ENCODE data around the gene ETHE1. TPM values are rescaled to one million over a fixed set of nuclear protein-coding genes. Genes with fewer than 3 reads are reported as not detected.

ETHE1 gene
- total RNA-seq, 1 experiment from 2014 or later, result 8.8 TPM

GRCh38 chr19:43486412-43486811 lies 40.6 kb downstream of the ETHE1 start:
- no peaks in the 10 kb centered on the region for H3K9me3 ChIP-seq (ENCODE audit: low read depth, low read length, poor library complexity, severe bottlenecking)
- CTCF ChIA-PET, result no interaction called here
- intact Hi-C loops (cut with micrococcal nuclease; ENCODE audit: unreplicated experiment), result no loop called here
- BruUV-seq (replicated peaks), result no TSS peak
- TF ChIP-seq EZH2 (IDR thresholded peaks at IDR 0.05; ENCODE audit: borderline replicate concordance, low read depth, low read length, poor library complexity, severe bottlenecking) (no peak), CTCF (conservative IDR thresholded peaks at IDR 0.05; ENCODE audit: low read depth, low read length) (no peak)
- H3K36me3 ChIP-seq (ENCODE audit: insufficient read depth, low read length, poor library complexity, severe bottlenecking), result no peaks in the 10 kb centered on the region
- POLR2A ChIA-PET (ENCODE audit: low non-redundant PET), result no interaction called here
- H3K27ac ChIP-seq (ENCODE audit: low read depth, low read length, poor library complexity, severe bottlenecking), result no peak overlapping the region
- H3K4me3 ChIP-seq (ENCODE audit: low read depth, low read length, poor library complexity, severe bottlenecking), result no peak overlapping the region
- no peak for DNase-seq (ENCODE audit: low spot score)
- no peaks in the 10 kb centered on the region for H3K27me3 ChIP-seq (replicated peaks; ENCODE audit: insufficient read depth, low read depth, low read length, poor library complexity)
- no peaks in the 10 kb centered on the region for H3K4me1 ChIP-seq (ENCODE audit: insufficient read depth, low read length, poor library complexity, severe bottlenecking)

GRCh38 chr19:43485951-43486350 lies 41.0 kb downstream of the ETHE1 start:
- Histone ChIP-seq H3K36me3 (ENCODE audit: insufficient read depth, low read length, poor library complexity, severe bottlenecking) (no peaks in the 10 kb centered on the region), H3K4me1 (ENCODE audit: insufficient read depth, low read length, poor library complexity, severe bottlenecking) (no peaks in the 10 kb centered on the region), H3K27ac (ENCODE audit: low read depth, low read length, poor library complexity, severe bottlenecking) (no peak overlapping the region), H3K27me3 (replicated peaks; ENCODE audit: insufficient read depth, low read depth, low read length, poor library complexity) (no peaks in the 10 kb centered on the region), H3K9me3 (ENCODE audit: low read depth, low read length, poor library complexity, severe bottlenecking) (no peaks in the 10 kb centered on the region), H3K4me3 (ENCODE audit: low read depth, low read length, poor library complexity, severe bottlenecking) (no peak overlapping the region)
- intact Hi-C loops (cut with micrococcal nuclease; ENCODE audit: unreplicated experiment), result no loop called here
- POLR2A ChIA-PET (ENCODE audit: low non-redundant PET), result no interaction called here
- CTCF ChIA-PET, result no interaction called here
- DNase-seq (ENCODE audit: low spot score), result no peak
- TF ChIP-seq EZH2 (IDR thresholded peaks at IDR 0.05; ENCODE audit: borderline replicate concordance, low read depth, low read length, poor library complexity, severe bottlenecking), result no peak
- no peak for TF ChIP-seq CTCF (conservative IDR thresholded peaks at IDR 0.05; ENCODE audit: low read depth, low read length)
- no TSS peak for BruUV-seq (replicated peaks)

- Histone ChIP-seq H3K27ac (ENCODE audit: low read depth, low read length, poor library complexity, severe bottlenecking) (no peak overlapping the region), H3K9me3 (ENCODE audit: low read depth, low read length, poor library complexity, severe bottlenecking) (no peaks in the 10 kb centered on the region), H3K27me3 (replicated peaks; ENCODE audit: insufficient read depth, low read depth, low read length, poor library complexity) (no peaks in the 10 kb centered on the region), H3K36me3 (ENCODE audit: insufficient read depth, low read length, poor library complexity, severe bottlenecking) (no peaks in the 10 kb centered on the region), H3K4me1 (ENCODE audit: insufficient read depth, low read length, poor library complexity, severe bottlenecking) (no peaks in the 10 kb centered on the region), H3K4me3 (ENCODE audit: low read depth, low read length, poor library complexity, severe bottlenecking) (no peak overlapping the region)
- TF ChIP-seq EZH2 (IDR thresholded peaks at IDR 0.05; ENCODE audit: borderline replicate concordance, low read depth, low read length, poor library complexity, severe bottlenecking), result no peak
- no peak for TF ChIP-seq CTCF (conservative IDR thresholded peaks at IDR 0.05; ENCODE audit: low read depth, low read length)
- ChIA-PET CTCF (no interaction called here), POLR2A (ENCODE audit: low non-redundant PET) (interaction anchor here (0.5 kb wide), 1 partner anchor 44 kb away, joined by 3 read pairs; no protein-coding TSS in a partner anchor)
- intact Hi-C loops (cut with micrococcal nuclease; ENCODE audit: unreplicated experiment), result no loop called here
- no peak for DNase-seq (ENCODE audit: low spot score)
- no TSS peak for BruUV-seq (replicated peaks)
Measured at GRCh38 chr19:43483281-43483680, 43.7 kb downstream of the ETHE1 start.
